SK-N-SH (cell line): ENCODE data around the gene MRPL44. TPM values are rescaled to one million over a fixed set of nuclear protein-coding genes. Genes with fewer than 3 reads are reported as not detected.

Source experiments
- CTCF ChIA-PET: fragments of 300-600, 350-600 bp; formaldehyde crosslinking; extraction: SDS; loops from one replicate; lab custom pipeline; 2021; lab: Yijun Ruan, JAX
- POLR2A ChIA-PET: fragments of 350-600 bp; sonication (Branson Sonifier 250); formaldehyde crosslinking; extraction: SDS; loops from one replicate; lab custom pipeline; 2020; ENCODE audit warnings: antibody characterized with exemption, inconsistent platforms; lab: Yijun Ruan, JAX
- DNase-seq: peaks from one replicate; pipeline ENCODE4 v3.0.0; 2012
- H2AFZ ChIP-seq: fragments of 200-600 bp; sonication (generic); 2 replicates; pipeline ENCODE4 v1.8.1; 2016; ENCODE audit warnings: antibody characterized with exemption, mild to moderate bottlenecking, low read depth
- H3F3A ChIP-seq: fragments of 200-600 bp; sonication (generic); replicated peaks from 2 replicates; pipeline ENCODE3; 2016; ENCODE audit warnings: antibody characterized with exemption, mild to moderate bottlenecking; ENCODE audit not compliant: insufficient read depth
- H3K27ac ChIP-seq, 2 experiments: fragments of 200-500 bp in 1 of 2; fragments of 200-600 bp in 1 of 2; sonication (Bioruptor generic) in 1 of 2; sonication (generic), shearing (Covaris generic) in 1 of 2; 2 replicates each; pipeline versions ENCODE4 v1.5.1 to v1.6.1; 2014 to 2016; ENCODE audit warnings: low read depth in 2 of 2, inconsistent platforms in 1 of 2, low read length in 1 of 2, mild to moderate bottlenecking in 1 of 2, mixed read lengths in 1 of 2
- H3K27me3 ChIP-seq: fragments of 200-600 bp; sonication (generic), shearing (Covaris generic); 2 replicates; pipeline ENCODE4 v1.6.1; 2016; ENCODE audit warnings: mixed run types; ENCODE audit not compliant: insufficient read depth
- H3K36me3 ChIP-seq, 2 experiments: fragments of 200-500 bp in 1 of 2; fragments of 200-600 bp in 1 of 2; sonication (Bioruptor generic) in 1 of 2; sonication (generic) in 1 of 2; replicated peaks in 1 of 2; 2 replicates each; pipeline versions ENCODE3 to v1.5.1; 2014 to 2016; ENCODE audit warnings: low read length in 1 of 2, mild to moderate bottlenecking in 1 of 2; ENCODE audit not compliant: insufficient read depth in 2 of 2, control insufficient read depth in 1 of 2
- H3K4me1 ChIP-seq, 2 experiments: fragments of 200-500 bp in 1 of 2; fragments of 200-600 bp in 1 of 2; sonication (Bioruptor generic) in 1 of 2; sonication (generic), shearing (Covaris generic) in 1 of 2; 2 replicates each; pipeline versions ENCODE4 v1.5.1 to v1.6.1; 2014 to 2016; ENCODE audit warnings: low read depth in 1 of 2, low read length in 1 of 2, mixed run types in 1 of 2; ENCODE audit not compliant: insufficient read depth in 2 of 2, control insufficient read depth in 1 of 2
- H3K4me2 ChIP-seq: fragments of 200-600 bp; sonication (generic), shearing (Covaris generic); 2 replicates; pipeline ENCODE4 v1.6.1; 2017; ENCODE audit warnings: mixed run types
- H3K4me3 ChIP-seq, 2 experiments: fragments of 200-500 bp in 1 of 2; fragments of 200-600 bp in 1 of 2; sonication (Bioruptor generic) in 1 of 2; sonication (generic), shearing (Covaris generic) in 1 of 2; 2 replicates each; pipeline versions ENCODE4 v1.5.1 to v1.8.1; 2014 to 2016; ENCODE audit warnings: low read depth in 2 of 2, inconsistent platforms in 1 of 2, low read length in 1 of 2, mild to moderate bottlenecking in 1 of 2, mixed read lengths in 1 of 2, moderate library complexity in 1 of 2
- H3K79me2 ChIP-seq: fragments of 200-600 bp; sonication (generic); 2 replicates; pipeline ENCODE4 v1.8.1; 2017; ENCODE audit warnings: mild to moderate bottlenecking; ENCODE audit not compliant: insufficient read depth
- H3K9ac ChIP-seq: fragments of 200-600 bp; sonication (generic); 2 replicates; pipeline ENCODE4 v1.6.1; 2017; ENCODE audit warnings: mixed run types
- H3K9me2 ChIP-seq: fragments of 200-600 bp; sonication (generic); 2 replicates; pipeline ENCODE4 v1.6.1; 2017; ENCODE audit warnings: mixed run types
- H3K9me3 ChIP-seq: fragments of 200-600 bp; sonication (generic); 2 replicates; pipeline ENCODE4 v1.6.1; 2017; ENCODE audit warnings: mixed run types, mild to moderate bottlenecking, moderate library complexity
- H4K20me1 ChIP-seq: fragments of 200-600 bp; sonication (generic); 2 replicates; pipeline ENCODE4 v1.6.1; 2017; ENCODE audit warnings: mild to moderate bottlenecking, mixed run types; ENCODE audit not compliant: insufficient read depth
- NRF1 ChIP-seq: IDR thresholded peaks from 2 replicates; pipeline ENCODE4 v1.6.1; 2012; ENCODE audit warnings: low read depth, mild to moderate bottlenecking, low read length
- WGBS: methylation state at CpG from one replicate; pipeline ENCODE4 v1.1.6; 2017; ENCODE audit warnings: low lambda C conversion rate; 5-methylcytosine and 5-hydroxymethylcytosine counted together
- polyA plus RNA-seq, 3 experiments: library from polyadenylated mRNA; depleted of rRNA; stranded (reverse); fragments of >200 nt; gene quantifications; 2 replicates each; pipeline ENCODE4 v1.2.3, GENCODE V29; 2012

Gene MRPL44
- polyA plus RNA-seq, 1 of the 3 experiments (the other 2 are of a cell fraction): 12.9 TPM

GRCh38 chr2:224016963-224017362, 59.7 kb downstream of the MRPL44 start:
- H3K27me3 ChIP-seq: no peaks in the 10 kb centered on the region
- no peaks in the 10 kb centered on the region for H3K9me3 ChIP-seq
- no peaks in the 10 kb centered on the region for H3F3A ChIP-seq
- no peak overlapping the region for H3K9ac ChIP-seq
- no peak overlapping the region for H3K4me3 ChIP-seq
- WGBS: 63% methylated on average over 3 of the region's 3 CpGs
- TF ChIP-seq NRF1: no peak
- peaks cover 44% of the 10 kb centered on the region; the same call in 1 of the 2 replicates for H3K79me2 ChIP-seq
- peaks cover 0 to 3% of the 10 kb centered on the region in 2 experiments; a peak in 1 of 4 replicates for H3K4me1 ChIP-seq
- CTCF ChIA-PET: interaction anchor here (0.8 kb wide), 1 partner anchor 23 kb away, joined by 4 read pairs; no protein-coding TSS in a partner anchor
- peaks cover 4% of the 10 kb centered on the region; the same call in 1 of the 2 replicates for H4K20me1 ChIP-seq
- no peak overlapping the region for H3K27ac ChIP-seq
- H3K9me2 ChIP-seq: no peaks in the 10 kb centered on the region
- peaks cover 0 to 6% of the 10 kb centered on the region in 2 experiments for H3K36me3 ChIP-seq
- no peak overlapping the region for H3K4me2 ChIP-seq
- DNase-seq: no peak
- no peak overlapping the region for H2AFZ ChIP-seq
- POLR2A ChIA-PET: interaction anchor here (0.6 kb wide), 1 partner anchor 476 kb away, joined by 3 read pairs; no protein-coding TSS in a partner anchor

Other genes with a start within 250 kb of the MRPL44 start
- 4.8 and 6.1 TPM in 2 replicates for gene AP1S3, start 119.9 kb upstream of the MRPL44 start, polyA plus RNA-seq (2012; rRNA removed)
- 21.7 and 31.8 TPM in 2 replicates for gene WDFY1, start 12.1 kb upstream of the MRPL44 start, polyA plus RNA-seq (2012; rRNA removed)
- 105 and 249 TPM in 2 replicates for gene SERPINE2, start 81.8 kb downstream of the MRPL44 start, polyA plus RNA-seq (2012; rRNA removed)